KMS-11 (cell line): ENCODE measurements around the gene C2CD2.

ENCODE experiments used
- H2AFZ ChIP-seq: fragments of 200-600 bp; sonication (generic); 2 replicates; pipeline ENCODE4 v1.6.1; 2016; ENCODE audit warnings: antibody characterized with exemption, mixed run types, low read depth
- H3K27ac ChIP-seq: fragments of 200-600 bp; sonication (generic); 2 replicates; pipeline ENCODE4 v1.6.1; 2016; ENCODE audit warnings: mild to moderate bottlenecking, mixed run types
- H3K27me3 ChIP-seq: fragments of 200-600 bp; sonication (generic); 2 replicates; pipeline ENCODE4 v1.6.1; 2017; ENCODE audit warnings: mild to moderate bottlenecking, low read depth, mixed run types, moderate library complexity; ENCODE audit not compliant: insufficient read depth
- H3K36me3 ChIP-seq: fragments of 200-600 bp; sonication (generic); 2 replicates; pipeline ENCODE4 v1.6.1; 2017; ENCODE audit warnings: mild to moderate bottlenecking, mixed run types; ENCODE audit not compliant: insufficient read depth
- H3K4me1 ChIP-seq: fragments of 200-600 bp; sonication (generic); 2 replicates; pipeline ENCODE4 v1.6.1; 2016; ENCODE audit warnings: mild to moderate bottlenecking, low read depth, mixed run types; ENCODE audit not compliant: poor library complexity, severe bottlenecking
- H3K4me2 ChIP-seq: fragments of 200-600 bp; sonication (generic); 2 replicates; pipeline ENCODE4 v1.7.0; 2016; ENCODE audit warnings: mild to moderate bottlenecking, mixed run types
- H3K4me3 ChIP-seq: fragments of 200-600 bp; sonication (generic); IDR thresholded peaks from 2 replicates; pipeline ENCODE4 v1.6.1; 2017; ENCODE audit warnings: low read depth, low read length, mixed read lengths; ENCODE audit not compliant: insufficient read depth
- H3K79me2 ChIP-seq: fragments of 200-600 bp; sonication (generic); 2 replicates; pipeline ENCODE4 v1.6.1; 2016; ENCODE audit warnings: low read depth, mixed run types; ENCODE audit not compliant: insufficient read depth
- H3K9ac ChIP-seq: fragments of 200-600 bp; sonication (generic); 2 replicates; pipeline ENCODE4 v1.6.1; 2016; ENCODE audit warnings: mild to moderate bottlenecking, mixed run types
- H4K20me1 ChIP-seq: fragments of 200-600 bp; sonication (generic); 2 replicates; pipeline ENCODE4 v1.6.1; 2016; ENCODE audit warnings: mild to moderate bottlenecking, mixed run types; ENCODE audit not compliant: insufficient read depth
- TF ChIP-seq, protein P1 (sequence below): fragments of 200-600 bp; sonication (generic); conservative IDR thresholded peaks from 2 replicates; pipeline ENCODE4 v1.6.1; 2017; ENCODE audit warnings: low read depth, mild to moderate bottlenecking, antibody characterized with exemption, low read length, moderate library complexity, mixed read lengths

The C2CD2 gene

DNA sequence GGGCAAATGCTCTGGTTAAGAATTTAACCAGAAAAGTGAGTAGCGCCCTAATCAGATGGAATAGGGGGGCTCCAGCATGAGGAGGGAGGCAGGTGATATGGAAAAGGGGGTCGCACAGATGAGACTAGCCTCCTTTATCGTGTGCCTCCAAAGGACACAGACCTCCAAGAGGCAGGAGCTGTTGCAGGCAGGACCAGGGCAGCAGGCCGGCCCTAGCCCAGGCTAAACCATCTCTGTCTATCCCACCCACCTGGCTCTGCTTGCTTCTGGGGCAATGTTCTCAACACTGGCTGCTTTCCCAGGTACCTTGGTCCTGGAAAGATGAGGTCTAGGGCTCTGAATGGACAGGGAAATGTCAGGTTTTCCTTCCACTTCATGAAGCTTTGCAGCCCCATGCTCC, 36.3 kb downstream of the C2CD2 start:
- H3K4me3 ChIP-seq, result no peak overlapping the region
- no peaks in the 10 kb centered on the region for H3K36me3 ChIP-seq
- no peaks in the 10 kb centered on the region for H3K79me2 ChIP-seq
- H3K4me2 ChIP-seq, result no peak overlapping the region
- no peaks in the 10 kb centered on the region for H3K4me1 ChIP-seq
- no peaks in the 10 kb centered on the region for H3K27me3 ChIP-seq
- H3K27ac ChIP-seq, result no peak overlapping the region
- no peak overlapping the region for H3K9ac ChIP-seq
- H2AFZ ChIP-seq, result no peak overlapping the region
- H4K20me1 ChIP-seq, result no peaks in the 10 kb centered on the region
- TF ChIP-seq, protein P1, sequence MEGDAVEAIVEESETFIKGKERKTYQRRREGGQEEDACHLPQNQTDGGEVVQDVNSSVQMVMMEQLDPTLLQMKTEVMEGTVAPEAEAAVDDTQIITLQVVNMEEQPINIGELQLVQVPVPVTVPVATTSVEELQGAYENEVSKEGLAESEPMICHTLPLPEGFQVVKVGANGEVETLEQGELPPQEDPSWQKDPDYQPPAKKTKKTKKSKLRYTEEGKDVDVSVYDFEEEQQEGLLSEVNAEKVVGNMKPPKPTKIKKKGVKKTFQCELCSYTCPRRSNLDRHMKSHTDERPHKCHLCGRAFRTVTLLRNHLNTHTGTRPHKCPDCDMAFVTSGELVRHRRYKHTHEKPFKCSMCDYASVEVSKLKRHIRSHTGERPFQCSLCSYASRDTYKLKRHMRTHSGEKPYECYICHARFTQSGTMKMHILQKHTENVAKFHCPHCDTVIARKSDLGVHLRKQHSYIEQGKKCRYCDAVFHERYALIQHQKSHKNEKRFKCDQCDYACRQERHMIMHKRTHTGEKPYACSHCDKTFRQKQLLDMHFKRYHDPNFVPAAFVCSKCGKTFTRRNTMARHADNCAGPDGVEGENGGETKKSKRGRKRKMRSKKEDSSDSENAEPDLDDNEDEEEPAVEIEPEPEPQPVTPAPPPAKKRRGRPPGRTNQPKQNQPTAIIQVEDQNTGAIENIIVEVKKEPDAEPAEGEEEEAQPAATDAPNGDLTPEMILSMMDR, result no peak

DNA sequence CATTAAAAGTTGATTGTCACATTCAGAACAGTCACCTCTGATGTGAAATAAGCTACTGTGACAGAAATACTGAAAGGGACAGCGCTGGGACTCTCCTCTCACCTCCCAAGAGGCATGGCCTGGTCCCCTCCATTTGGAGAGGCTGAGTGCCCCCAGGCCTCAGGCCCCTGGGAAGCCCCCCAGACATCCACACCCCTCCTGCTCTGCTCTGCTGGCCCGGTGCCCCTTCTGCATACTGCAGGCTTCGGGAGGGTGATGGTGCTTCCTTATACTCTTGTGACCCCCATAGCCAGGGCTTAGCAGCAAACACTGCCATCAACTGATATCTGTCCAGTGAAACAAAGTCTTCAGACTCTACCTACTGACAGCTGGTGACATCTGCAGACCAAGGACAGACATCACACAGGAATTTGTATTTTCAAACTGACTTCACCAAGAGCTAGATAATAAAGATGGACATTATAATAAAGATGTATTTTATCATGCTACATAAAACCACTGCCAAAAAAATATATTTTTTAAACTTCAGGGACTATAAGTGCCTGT, 36.9 kb downstream of the C2CD2 start:
- no peaks in the 10 kb centered on the region for H4K20me1 ChIP-seq
- H3K27me3 ChIP-seq, result no peaks in the 10 kb centered on the region
- H3K4me3 ChIP-seq, result no peak overlapping the region
- H2AFZ ChIP-seq, result no peak overlapping the region
- no peak overlapping the region for H3K27ac ChIP-seq
- H3K9ac ChIP-seq, result no peak overlapping the region
- TF ChIP-seq, protein P1, result no peak
- no peaks in the 10 kb centered on the region for H3K4me1 ChIP-seq
- no peaks in the 10 kb centered on the region for H3K79me2 ChIP-seq
- H3K4me2 ChIP-seq, result no peak overlapping the region
- no peaks in the 10 kb centered on the region for H3K36me3 ChIP-seq

- Histone ChIP-seq H3K9ac (no peak overlapping the region), H3K27me3 (no peaks in the 10 kb centered on the region), H3K36me3 (no peaks in the 10 kb centered on the region), H3K79me2 (no peaks in the 10 kb centered on the region), H3K4me2 (no peak overlapping the region), H3K4me3 (no peak overlapping the region), H3K4me1 (no peaks in the 10 kb centered on the region), H2AFZ (no peak overlapping the region), H4K20me1 (no peaks in the 10 kb centered on the region), H3K27ac (no peak overlapping the region)
- TF ChIP-seq, protein P1, result no peak
These were observed 38.9 kb downstream of the C2CD2 start for GRCh38 chr21:41914965-41915364.

- Histone ChIP-seq H3K9ac (no peak overlapping the region), H4K20me1 (no peaks in the 10 kb centered on the region), H3K36me3 (no peaks in the 10 kb centered on the region), H3K27ac (no peak overlapping the region), H2AFZ (no peak overlapping the region), H3K4me1 (no peaks in the 10 kb centered on the region), H3K4me2 (no peak overlapping the region), H3K27me3 (no peaks in the 10 kb centered on the region), H3K4me3 (no peak overlapping the region), H3K79me2 (no peaks in the 10 kb centered on the region)
- TF ChIP-seq, protein P1, result no peak
These were observed 39.5 kb downstream of the C2CD2 start for GRCh38 chr21:41914358-41914757.

- Histone ChIP-seq H3K9ac (no peak overlapping the region), H3K27ac (no peak overlapping the region), H3K4me1 (no peaks in the 10 kb centered on the region), H3K27me3 (no peaks in the 10 kb centered on the region), H3K36me3 (no peaks in the 10 kb centered on the region), H4K20me1 (no peaks in the 10 kb centered on the region), H2AFZ (no peak overlapping the region), H3K79me2 (no peaks in the 10 kb centered on the region), H3K4me2 (no peak overlapping the region), H3K4me3 (no peak overlapping the region)
- TF ChIP-seq, protein P1, result no peak
These were observed 40.6 kb downstream of the C2CD2 start for GRCh38 chr21:41913230-41913629.
